Keratinocyte (primary cell): ENCODE measurements around the gene NUMB. TPM values are rescaled to one million over a fixed set of nuclear protein-coding genes. Genes with fewer than 3 reads are reported as not detected.

Experiments
- DNase-seq: peaks from one replicate; pipeline ENCODE4 v3.0.0-alpha.2; 2011; ENCODE audit warnings: low read depth, missing footprints, low spot score
- FAIRE-seq: peaks from 2 replicates; lab custom pipeline; 2011; peaks lifted over from hg19 to GRCh38; lab: Jason Lieb, UNC
- H2AFZ ChIP-seq: 2 replicates; pipeline ENCODE4 v1.6.0; 2012; ENCODE audit warnings: low read length, control low read depth, inconsistent platforms; ENCODE audit not compliant: control insufficient read depth
- H3K27ac ChIP-seq: 2 replicates; pipeline ENCODE4 v1.5.1; 2011; ENCODE audit warnings: low read length; ENCODE audit not compliant: control insufficient read depth, insufficient read depth
- H3K27me3 ChIP-seq: 3 replicates; pipeline ENCODE4 v1.6.0; 2011; ENCODE audit warnings: low read length; ENCODE audit not compliant: control insufficient read depth, insufficient read depth; ENCODE audit errors: extremely low read depth
- H3K36me3 ChIP-seq, 2 experiments: 2 replicates in 1 of 2; 3 replicates in 1 of 2; pipeline ENCODE4 v1.5.1; 2011; ENCODE audit warnings: low read length in 2 of 2, mild to moderate bottlenecking in 1 of 2; ENCODE audit not compliant: control insufficient read depth in 2 of 2, insufficient read depth in 2 of 2; ENCODE audit errors: extremely low read depth in 1 of 2
- H3K4me1 ChIP-seq: 3 replicates; pipeline ENCODE4 v1.5.1; 2011; ENCODE audit warnings: low read length; ENCODE audit not compliant: control insufficient read depth, insufficient read depth; ENCODE audit errors: extremely low read depth
- H3K4me2 ChIP-seq: 3 replicates; pipeline ENCODE4 v1.6.0; 2011; ENCODE audit warnings: low read depth, low read length; ENCODE audit not compliant: control insufficient read depth, insufficient read depth; ENCODE audit errors: extremely low read depth
- H3K4me3 ChIP-seq, 3 experiments: fragments of 200-600 bp in 1 of 3; sonication (generic) in 1 of 3; 2 replicates in 2 of 3; 3 replicates in 1 of 3; pipeline ENCODE4 v1.5.1; 2011 to 2016; ENCODE audit warnings: low read length in 3 of 3, mild to moderate bottlenecking in 3 of 3, control low read depth in 2 of 3, inconsistent platforms in 1 of 3, low read depth in 1 of 3, mixed read lengths in 1 of 3, mixed run types in 1 of 3, moderate library complexity in 1 of 3; ENCODE audit not compliant: control insufficient read depth in 2 of 3, insufficient read depth in 2 of 3; ENCODE audit errors: extremely low read depth in 1 of 3
- H3K79me2 ChIP-seq: 2 replicates; pipeline ENCODE4 v1.6.0; 2012; ENCODE audit warnings: low read length; ENCODE audit not compliant: control insufficient read depth, insufficient read depth
- H3K9ac ChIP-seq: 3 replicates; pipeline ENCODE4 v1.6.0; 2011; ENCODE audit warnings: low read length; ENCODE audit not compliant: control insufficient read depth, insufficient read depth; ENCODE audit errors: extremely low read depth
- H3K9me1 ChIP-seq: 3 replicates; pipeline ENCODE4 v1.6.0; 2011; ENCODE audit warnings: low read length; ENCODE audit not compliant: control insufficient read depth, insufficient read depth; ENCODE audit errors: extremely low read depth
- H3K9me3 ChIP-seq: 2 replicates; pipeline ENCODE4 v1.5.1; 2012; ENCODE audit warnings: low read depth, low read length; ENCODE audit not compliant: control insufficient read depth
- H4K20me1 ChIP-seq: 3 replicates; pipeline ENCODE4 v1.6.0; 2011; ENCODE audit warnings: low read length; ENCODE audit not compliant: control insufficient read depth, insufficient read depth; ENCODE audit errors: extremely low read depth
- EZH2 ChIP-seq: IDR thresholded peaks from one replicate; pipeline ENCODE4 v1.6.1; 2012; ENCODE audit warnings: inconsistent platforms, mild to moderate bottlenecking, low read length, moderate library complexity
- dilution Hi-C: fragments of 300-500 bp; cut with MboI; formaldehyde crosslinking; loops from one replicate; pipeline ENCODE4 v1.7.0; 2020; ENCODE audit warnings: low sequenced_read_pairs; ENCODE audit not compliant: extremely low pct_ligation_motif_present
- polyA plus RNA-seq, 5 experiments: library from polyadenylated mRNA; depleted of rRNA in 3 of 5; stranded (reverse) in 3 of 5; stranded (forward) in 1 of 5; unstranded in 1 of 5; fragments of >200 nt; gene quantifications; 1 replicate in 1 of 5; 2 replicates in 3 of 5; 3 replicates in 1 of 5; pipeline versions ENCODE4 v1.2.1 to v1.2.3, GENCODE V29; 2011 to 2012; ENCODE audit warnings: missing spikeins in 2 of 5, low read depth in 1 of 5, low replicate concordance in 1 of 5
- TF ChIP-seq, protein P1 (sequence below), 3 experiments: IDR thresholded peaks in 1 of 3; conservative IDR thresholded peaks in 1 of 3; optimal IDR thresholded peaks in 1 of 3; 2 replicates in 2 of 3; 3 replicates in 1 of 3; pipeline versions ENCODE3 to v1.5.1; 2011; ENCODE audit warnings: low read length in 3 of 3, mild to moderate bottlenecking in 3 of 3, moderate library complexity in 2 of 3, control low read depth in 1 of 3, inconsistent platforms in 1 of 3; ENCODE audit not compliant: insufficient read depth in 2 of 3; ENCODE audit errors: extremely low read depth in 1 of 3

The NUMB gene
- polyA plus RNA-seq, 1 donor (not counting 4 experiments of a cell fraction or from before 2014, with no cell fraction given), result 110 TPM

DNA sequence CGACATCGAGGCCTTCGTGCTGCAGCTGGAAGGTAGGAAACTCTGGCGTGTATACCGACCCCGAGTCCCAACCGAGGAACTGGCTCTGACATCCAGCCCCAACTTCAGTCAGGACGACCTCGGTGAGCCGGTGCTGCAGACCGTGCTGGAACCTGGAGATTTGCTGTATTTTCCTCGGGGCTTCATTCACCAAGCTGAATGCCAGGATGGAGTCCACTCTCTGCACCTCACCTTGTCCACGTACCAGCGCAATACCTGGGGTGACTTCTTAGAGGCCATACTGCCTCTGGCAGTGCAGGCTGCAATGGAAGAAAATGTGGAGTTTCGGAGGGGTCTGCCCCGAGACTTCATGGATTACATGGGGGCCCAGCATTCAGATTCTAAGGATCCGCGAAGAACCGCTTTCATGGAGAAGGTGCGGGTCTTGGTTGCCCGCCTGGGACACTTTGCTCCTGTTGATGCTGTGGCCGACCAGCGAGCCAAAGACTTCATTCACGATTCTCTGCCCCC, 33.8 kb upstream of the NUMB start:
- TF ChIP-seq EZH2, result no peak
- TF ChIP-seq, protein P1, sequence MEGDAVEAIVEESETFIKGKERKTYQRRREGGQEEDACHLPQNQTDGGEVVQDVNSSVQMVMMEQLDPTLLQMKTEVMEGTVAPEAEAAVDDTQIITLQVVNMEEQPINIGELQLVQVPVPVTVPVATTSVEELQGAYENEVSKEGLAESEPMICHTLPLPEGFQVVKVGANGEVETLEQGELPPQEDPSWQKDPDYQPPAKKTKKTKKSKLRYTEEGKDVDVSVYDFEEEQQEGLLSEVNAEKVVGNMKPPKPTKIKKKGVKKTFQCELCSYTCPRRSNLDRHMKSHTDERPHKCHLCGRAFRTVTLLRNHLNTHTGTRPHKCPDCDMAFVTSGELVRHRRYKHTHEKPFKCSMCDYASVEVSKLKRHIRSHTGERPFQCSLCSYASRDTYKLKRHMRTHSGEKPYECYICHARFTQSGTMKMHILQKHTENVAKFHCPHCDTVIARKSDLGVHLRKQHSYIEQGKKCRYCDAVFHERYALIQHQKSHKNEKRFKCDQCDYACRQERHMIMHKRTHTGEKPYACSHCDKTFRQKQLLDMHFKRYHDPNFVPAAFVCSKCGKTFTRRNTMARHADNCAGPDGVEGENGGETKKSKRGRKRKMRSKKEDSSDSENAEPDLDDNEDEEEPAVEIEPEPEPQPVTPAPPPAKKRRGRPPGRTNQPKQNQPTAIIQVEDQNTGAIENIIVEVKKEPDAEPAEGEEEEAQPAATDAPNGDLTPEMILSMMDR (optimal IDR thresholded peaks at IDR 0.05 in 1 of 3, IDR thresholded peaks at IDR 0.05 in 1 of 3, conservative IDR thresholded peaks at IDR 0.05 in 1 of 3; ENCODE audit: extremely low read depth in 1 of 3, insufficient read depth in 2 of 3, low read length in 3 of 3), result no peak
- peak overlapping the region; percentile 82 for H3K9ac ChIP-seq
- peaks cover 5 to 9% of the 10 kb centered on the region in 2 experiments for H3K36me3 ChIP-seq
- no peak overlapping the region for H2AFZ ChIP-seq
- FAIRE-seq (no peak), DNase-seq (no peak)
- no peak overlapping the region for H3K27ac ChIP-seq
- no peaks in the 10 kb centered on the region for H3K9me3 ChIP-seq
- peak overlapping the region; percentile 51 to 84 (median 70) for H3K4me3 ChIP-seq
- dilution Hi-C loops, result no loop called here
- H4K20me1 ChIP-seq, result peaks cover 4% of the 10 kb centered on the region
- peaks cover 23% of the 10 kb centered on the region for H3K79me2 ChIP-seq
- peaks cover 15% of the 10 kb centered on the region for H3K4me1 ChIP-seq
- H3K4me2 ChIP-seq, result peak overlapping the region; percentile 88
- H3K9me1 ChIP-seq, result peaks cover 3% of the 10 kb centered on the region
- H3K27me3 ChIP-seq, result no peaks in the 10 kb centered on the region

DNA sequence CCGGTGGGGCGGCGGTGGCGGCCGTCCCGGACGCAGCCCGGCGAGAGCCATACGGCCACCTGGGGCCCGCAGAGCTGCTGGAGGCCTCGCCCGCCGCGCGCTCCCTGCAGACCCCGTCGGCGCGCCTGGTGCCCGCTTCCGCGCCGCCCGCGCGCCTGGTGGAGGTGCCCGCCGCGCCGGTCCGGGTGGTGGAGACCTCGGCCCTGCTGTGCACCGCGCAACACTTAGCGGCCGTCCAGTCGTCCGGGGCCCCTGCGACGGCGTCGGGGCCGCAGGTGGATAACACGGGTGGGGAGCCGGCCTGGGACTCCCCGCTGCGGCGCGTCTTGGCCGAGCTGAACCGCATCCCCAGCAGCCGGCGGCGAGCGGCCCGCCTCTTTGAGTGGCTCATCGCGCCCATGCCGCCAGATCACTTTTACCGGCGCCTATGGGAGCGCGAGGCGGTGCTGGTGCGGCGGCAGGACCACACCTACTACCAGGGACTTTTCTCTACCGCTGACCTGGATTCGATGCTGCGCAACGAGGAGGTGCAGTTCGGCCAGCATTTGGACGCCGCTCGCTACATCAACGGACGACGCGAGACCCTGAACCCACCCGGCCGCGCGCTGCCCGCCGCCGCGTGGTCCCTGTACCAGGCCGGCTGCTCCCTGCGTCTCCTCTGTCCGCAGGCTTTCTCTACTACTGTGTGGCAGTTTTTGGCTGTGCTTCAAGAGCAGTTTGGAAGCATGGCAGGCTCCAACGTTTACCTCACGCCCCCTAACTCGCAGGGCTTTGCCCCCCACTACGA, 33.1 kb upstream of the NUMB start:
- DNase-seq (no peak), FAIRE-seq (no peak)
- Histone ChIP-seq H3K27me3 (no peaks in the 10 kb centered on the region), H3K79me2 (peaks cover 23% of the 10 kb centered on the region), H3K27ac (peak overlapping the region; percentile 64), H3K9me1 (peaks cover 3% of the 10 kb centered on the region), H2AFZ (peak overlapping the region; percentile 93), H3K4me1 (peaks cover 15% of the 10 kb centered on the region), H3K9ac (peak overlapping the region; percentile 82), H3K4me2 (peak overlapping the region; percentile 88), H3K9me3 (no peaks in the 10 kb centered on the region), H4K20me1 (peaks cover 4% of the 10 kb centered on the region), H3K36me3 (peaks cover 5 to 9% of the 10 kb centered on the region in 2 experiments), H3K4me3 (peak overlapping the region; percentile 51 to 84 (median 70))
- dilution Hi-C loops, result no loop called here
- TF ChIP-seq, protein P1 (optimal IDR thresholded peaks at IDR 0.05 in 1 of 3, IDR thresholded peaks at IDR 0.05 in 1 of 3, conservative IDR thresholded peaks at IDR 0.05 in 1 of 3; ENCODE audit: extremely low read depth in 1 of 3, insufficient read depth in 2 of 3, low read length in 3 of 3), result no peak
- TF ChIP-seq EZH2, result no peak
